ENCODE data around the gene CCDC93.
"Not testable (repeated sequence)": the region's sequence is repeated elsewhere in the genome, so short reads cannot be mapped to it uniquely, and the experiment has no call there.

Gene CCDC93

GRCh38 chr2:117952228-117952627 is 61.6 kb downstream of the CCDC93 start:
- DNase-seq, result no peak

GRCh38 chr2:117949806-117950205 is 64.1 kb downstream of the CCDC93 start:
- DNase-seq, result no peak

GRCh38 chr2:117948615-117949014 is 65.3 kb downstream of the CCDC93 start:
- no peak for DNase-seq

- no peak for DNase-seq
Measured at GRCh38 chr2:117945296-117945695, 68.6 kb downstream of the CCDC93 start.

- DNase-seq, result no peak
Measured at GRCh38 chr2:117944816-117945215, 69.1 kb downstream of the CCDC93 start.

GRCh38 chr2:117943013-117943672 is 70.7 kb downstream of the CCDC93 start:
- DNase-seq, result no peak

GRCh38 chr2:117942551-117942950 is 71.3 kb downstream of the CCDC93 start:
- DNase-seq, result no peak

GRCh38 chr2:117941693-117942092 is 72.2 kb downstream of the CCDC93 start:
- no peak for DNase-seq

GRCh38 chr2:117940436-117940835 is 73.4 kb downstream of the CCDC93 start:
- no peak for DNase-seq

GRCh38 chr2:117938611-117939010 is 75.3 kb downstream of the CCDC93 start:
- no peak for DNase-seq

GRCh38 chr2:117936871-117937428 is 76.9 kb downstream of the CCDC93 start:
- no peak for DNase-seq

GRCh38 chr2:117935954-117936353 is 77.9 kb downstream of the CCDC93 start:
- DNase-seq, result no peak

GRCh38 chr2:117935456-117935855 is 78.4 kb downstream of the CCDC93 start:
- no peak for DNase-seq

GRCh38 chr2:117933884-117934354 is 80.0 kb downstream of the CCDC93 start:
- no peak for DNase-seq

GRCh38 chr2:117931978-117932377 is 81.9 kb downstream of the CCDC93 start:
- DNase-seq, result no peak

- DNase-seq, result no peak
Measured at GRCh38 chr2:117931266-117931665, 82.6 kb downstream of the CCDC93 start.

GRCh38 chr2:117930775-117931174 is 83.1 kb downstream of the CCDC93 start:
- no peak for DNase-seq

GRCh38 chr2:117923471-117923870 is 90.4 kb downstream of the CCDC93 start:
- not testable (repeated sequence) for DNase-seq

- DNase-seq, result no peak
Measured at GRCh38 chr2:117921520-117921919, 92.3 kb downstream of the CCDC93 start.

GRCh38 chr2:117918608-117919007 is 95.3 kb downstream of the CCDC93 start:
- no peak for DNase-seq

GRCh38 chr2:117917223-117917917 is 96.5 kb downstream of the CCDC93 start:
- DNase-seq, result no peak

- no peak for DNase-seq
Measured at GRCh38 chr2:117902933-117903332, 110.9 kb downstream of the CCDC93 start.

GRCh38 chr2:117888897-117889296 is 125.0 kb downstream of the CCDC93 start:
- no peak for DNase-seq

GRCh38 chr2:117885308-117885707 is 128.6 kb downstream of the CCDC93 start:
- DNase-seq, result no peak
